HEK293 (cell line): Measurements from ENCODE around the gene TPSG1.

Experiments used
- GLIS2 ChIP-seq: fragments of 450-650 bp; formaldehyde crosslinking; IDR thresholded peaks from 2 replicates; pipeline ENCODE4 v1.5.1; 2016; ENCODE audit warnings: missing biosample characterization, missing genetic modification characterization
- KLF16 ChIP-seq: fragments of 450-650 bp; formaldehyde crosslinking; IDR thresholded peaks from 2 replicates; pipeline ENCODE4 v1.5.1; 2017; ENCODE audit warnings: missing biosample characterization, missing genetic modification characterization
- SETDB1 ChIP-seq: IDR thresholded peaks from one replicate; pipeline ENCODE4 v1.6.1; 2017; ENCODE audit warnings: mild to moderate bottlenecking, low read length, moderate library complexity, mixed read lengths; ENCODE audit not compliant: insufficient read length
- ZBTB17 ChIP-seq: fragments of 450-650 bp; formaldehyde crosslinking; IDR thresholded peaks from 2 replicates; pipeline ENCODE4 v1.5.1; 2016; ENCODE audit warnings: missing biosample characterization, missing genetic modification characterization
- ZBTB20 ChIP-seq: fragments of 450-650 bp; formaldehyde crosslinking; IDR thresholded peaks from 2 replicates; pipeline ENCODE4 v1.5.1; 2016; ENCODE audit warnings: missing biosample characterization, missing genetic modification characterization
- ZBTB7A ChIP-seq: fragments of 450-650 bp; formaldehyde crosslinking; IDR thresholded peaks from 2 replicates; pipeline ENCODE4 v1.5.1; 2016; ENCODE audit warnings: low read depth, missing biosample characterization, missing genetic modification characterization
- ZNF560 ChIP-seq: fragments of 450-650 bp; formaldehyde crosslinking; IDR thresholded peaks from 2 replicates; pipeline ENCODE4 v1.5.1; 2017; ENCODE audit warnings: missing biosample characterization, missing genetic modification characterization, borderline replicate concordance
- ZNF596 ChIP-seq: fragments of 450-650 bp; IDR thresholded peaks from 2 replicates; pipeline ENCODE4 v1.5.0; 2018; ENCODE audit warnings: missing biosample characterization, mild to moderate bottlenecking, missing genetic modification characterization, moderate library complexity
- ZNF704 ChIP-seq: fragments of 450-650 bp; formaldehyde crosslinking; IDR thresholded peaks from 2 replicates; pipeline ENCODE4 v1.5.1; 2016; ENCODE audit warnings: missing biosample characterization, missing genetic modification characterization
- ZNF747 ChIP-seq: fragments of 450-650 bp; formaldehyde crosslinking; IDR thresholded peaks from 2 replicates; pipeline ENCODE4 v1.5.1; 2016; ENCODE audit warnings: missing biosample characterization, missing genetic modification characterization
- TF ChIP-seq, protein P1 (sequence below): fragments of 450-650 bp; formaldehyde crosslinking; IDR thresholded peaks from 2 replicates; pipeline ENCODE4 v1.5.1; 2016; ENCODE audit warnings: missing biosample characterization, missing genetic modification characterization
- TF ChIP-seq, protein P2 (sequence below): fragments of 450-650 bp; formaldehyde crosslinking; IDR thresholded peaks from 2 replicates; pipeline ENCODE4 v1.5.1; 2016; ENCODE audit warnings: missing biosample characterization, missing genetic modification characterization
- TF ChIP-seq, protein P3 (sequence below): fragments of 450-650 bp; formaldehyde crosslinking; IDR thresholded peaks from 2 replicates; pipeline ENCODE4 v1.5.1; 2016; ENCODE audit warnings: missing biosample characterization, missing genetic modification characterization

DNA sequence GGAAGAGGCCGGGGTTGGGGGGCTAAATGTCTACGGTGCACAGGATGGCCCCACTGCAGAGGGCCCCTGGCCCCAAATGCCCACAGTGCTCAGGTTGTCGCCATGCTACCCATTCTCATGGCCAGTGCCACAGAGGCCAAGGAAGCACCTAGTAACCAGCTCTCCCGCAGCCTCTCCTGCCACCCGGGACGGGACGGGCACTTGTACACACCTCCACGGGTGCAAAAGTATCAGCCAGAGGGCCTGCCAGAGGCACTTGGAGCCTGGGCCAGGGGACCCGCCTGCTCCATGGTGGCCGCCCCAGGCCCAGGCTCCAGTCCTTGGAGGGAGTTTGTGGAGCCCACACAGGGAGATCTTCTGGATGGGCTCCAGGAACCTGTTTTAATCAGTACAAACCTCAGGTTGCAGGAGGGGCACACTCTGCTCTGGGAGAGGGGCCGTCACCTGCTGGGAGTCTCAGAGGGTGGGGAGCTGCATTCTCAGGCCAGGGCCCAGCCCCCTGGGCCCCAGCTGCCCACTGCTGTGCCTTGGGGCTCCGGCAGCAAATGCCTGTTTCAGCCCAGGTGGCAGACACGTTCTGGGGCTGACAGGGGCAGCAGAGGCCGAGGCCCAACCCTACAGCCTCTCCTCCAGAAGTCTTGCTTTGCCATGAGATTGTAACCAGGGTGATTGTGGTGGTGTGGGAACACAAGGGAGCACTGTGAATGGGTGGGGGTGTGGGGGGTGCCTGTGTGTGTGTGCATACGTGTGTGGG, 38.7 kb upstream of the TPSG1 start:
- TF ChIP-seq ZBTB17 (tag by site-specific recombination) (no peak), ZNF747 (no peak), ZNF560 (tag by site-specific recombination) (no peak), GLIS2 (tag by site-specific recombination) (no peak), SETDB1 (no peak), ZBTB20 (tag by site-specific recombination) (no peak), ZNF596 (tag by site-specific recombination) (no peak), ZBTB7A (tag by site-specific recombination) (no peak), KLF16 (no peak), ZNF704 (tag by site-specific recombination) (no peak)
- TF ChIP-seq, protein P1, sequence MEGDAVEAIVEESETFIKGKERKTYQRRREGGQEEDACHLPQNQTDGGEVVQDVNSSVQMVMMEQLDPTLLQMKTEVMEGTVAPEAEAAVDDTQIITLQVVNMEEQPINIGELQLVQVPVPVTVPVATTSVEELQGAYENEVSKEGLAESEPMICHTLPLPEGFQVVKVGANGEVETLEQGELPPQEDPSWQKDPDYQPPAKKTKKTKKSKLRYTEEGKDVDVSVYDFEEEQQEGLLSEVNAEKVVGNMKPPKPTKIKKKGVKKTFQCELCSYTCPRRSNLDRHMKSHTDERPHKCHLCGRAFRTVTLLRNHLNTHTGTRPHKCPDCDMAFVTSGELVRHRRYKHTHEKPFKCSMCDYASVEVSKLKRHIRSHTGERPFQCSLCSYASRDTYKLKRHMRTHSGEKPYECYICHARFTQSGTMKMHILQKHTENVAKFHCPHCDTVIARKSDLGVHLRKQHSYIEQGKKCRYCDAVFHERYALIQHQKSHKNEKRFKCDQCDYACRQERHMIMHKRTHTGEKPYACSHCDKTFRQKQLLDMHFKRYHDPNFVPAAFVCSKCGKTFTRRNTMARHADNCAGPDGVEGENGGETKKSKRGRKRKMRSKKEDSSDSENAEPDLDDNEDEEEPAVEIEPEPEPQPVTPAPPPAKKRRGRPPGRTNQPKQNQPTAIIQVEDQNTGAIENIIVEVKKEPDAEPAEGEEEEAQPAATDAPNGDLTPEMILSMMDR (tag by site-specific recombination): no peak
- TF ChIP-seq, protein P2, sequence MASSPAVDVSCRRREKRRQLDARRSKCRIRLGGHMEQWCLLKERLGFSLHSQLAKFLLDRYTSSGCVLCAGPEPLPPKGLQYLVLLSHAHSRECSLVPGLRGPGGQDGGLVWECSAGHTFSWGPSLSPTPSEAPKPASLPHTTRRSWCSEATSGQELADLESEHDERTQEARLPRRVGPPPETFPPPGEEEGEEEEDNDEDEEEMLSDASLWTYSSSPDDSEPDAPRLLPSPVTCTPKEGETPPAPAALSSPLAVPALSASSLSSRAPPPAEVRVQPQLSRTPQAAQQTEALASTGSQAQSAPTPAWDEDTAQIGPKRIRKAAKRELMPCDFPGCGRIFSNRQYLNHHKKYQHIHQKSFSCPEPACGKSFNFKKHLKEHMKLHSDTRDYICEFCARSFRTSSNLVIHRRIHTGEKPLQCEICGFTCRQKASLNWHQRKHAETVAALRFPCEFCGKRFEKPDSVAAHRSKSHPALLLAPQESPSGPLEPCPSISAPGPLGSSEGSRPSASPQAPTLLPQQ: no peak
- TF ChIP-seq, protein P3, sequence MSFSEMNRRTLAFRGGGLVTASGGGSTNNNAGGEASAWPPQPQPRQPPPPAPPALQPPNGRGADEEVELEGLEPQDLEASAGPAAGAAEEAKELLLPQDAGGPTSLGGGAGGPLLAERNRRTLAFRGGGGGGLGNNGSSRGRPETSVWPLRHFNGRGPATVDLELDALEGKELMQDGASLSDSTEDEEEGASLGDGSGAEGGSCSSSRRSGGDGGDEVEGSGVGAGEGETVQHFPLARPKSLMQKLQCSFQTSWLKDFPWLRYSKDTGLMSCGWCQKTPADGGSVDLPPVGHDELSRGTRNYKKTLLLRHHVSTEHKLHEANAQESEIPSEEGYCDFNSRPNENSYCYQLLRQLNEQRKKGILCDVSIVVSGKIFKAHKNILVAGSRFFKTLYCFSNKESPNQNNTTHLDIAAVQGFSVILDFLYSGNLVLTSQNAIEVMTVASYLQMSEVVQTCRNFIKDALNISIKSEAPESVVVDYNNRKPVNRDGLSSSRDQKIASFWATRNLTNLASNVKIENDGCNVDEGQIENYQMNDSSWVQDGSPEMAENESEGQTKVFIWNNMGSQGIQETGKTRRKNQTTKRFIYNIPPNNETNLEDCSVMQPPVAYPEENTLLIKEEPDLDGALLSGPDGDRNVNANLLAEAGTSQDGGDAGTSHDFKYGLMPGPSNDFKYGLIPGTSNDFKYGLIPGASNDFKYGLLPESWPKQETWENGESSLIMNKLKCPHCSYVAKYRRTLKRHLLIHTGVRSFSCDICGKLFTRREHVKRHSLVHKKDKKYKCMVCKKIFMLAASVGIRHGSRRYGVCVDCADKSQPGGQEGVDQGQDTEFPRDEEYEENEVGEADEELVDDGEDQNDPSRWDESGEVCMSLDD (tag by site-specific recombination): no peak
